Stimulated activated CD8-positive, alpha-beta memory T cell treated with anti-CD3 and anti-CD28 coated beads, Interleukin-12 subunit alpha, Interleukin-12 subunit beta, amount 100 ng/mL, for 4 hours (primary cell): ENCODE measurements around the gene NIPSNAP3A.
"Not testable (repeated sequence)": the region's sequence is repeated elsewhere in the genome, so short reads cannot be mapped to it uniquely, and the experiment has no call there.

Experiments used
- DNase-seq: peaks from one replicate; pipeline ENCODE4 v3.0.0-alpha.2; 2020; ENCODE audit warnings: low read depth

Gene NIPSNAP3A

GRCh38 chr9:104747565-104748358 is at the start of gene NIPSNAP3A:
TSS of gene NIPSNAP3A (plus strand) at chr9:104747683. CDS start at chr9:104747793, 110 bp downstream.
- DNase-seq = peak; percentile 82

- DNase-seq = no peak
Observed at GRCh38 chr9:104700306-104700705, 47.2 kb upstream of the NIPSNAP3A start.

- DNase-seq = not testable (repeated sequence)
Observed at GRCh38 chr9:104708737-104709136, 38.7 kb upstream of the NIPSNAP3A start.

GRCh38 chr9:104711604-104712003 is 35.9 kb upstream of the NIPSNAP3A start:
- DNase-seq = no peak

- no peak for DNase-seq
Observed at GRCh38 chr9:104725014-104725413, 22.5 kb upstream of the NIPSNAP3A start.

GRCh38 chr9:104738452-104738851 is 9.0 kb upstream of the NIPSNAP3A start:
- DNase-seq = no peak

GRCh38 chr9:104740621-104741020 is 6.9 kb upstream of the NIPSNAP3A start:
- no peak for DNase-seq

GRCh38 chr9:104743376-104743985 is 4.0 kb upstream of the NIPSNAP3A start:
- no peak for DNase-seq

- no peak for DNase-seq
Observed at GRCh38 chr9:104745852-104746251, 1.6 kb upstream of the NIPSNAP3A start.

- DNase-seq = no peak
Observed at GRCh38 chr9:104746285-104746684, 1.2 kb upstream of the NIPSNAP3A start.

- no peak for DNase-seq
Observed at GRCh38 chr9:104746798-104747197, 685 bp upstream of the NIPSNAP3A start.

- DNase-seq = no peak
Observed at GRCh38 chr9:104747245-104747564, 278 bp upstream of the NIPSNAP3A start.

- no peak for DNase-seq
Observed at GRCh38 chr9:104748359-104749031, 1.0 kb downstream of the NIPSNAP3A start.

- no peak for DNase-seq
Observed at GRCh38 chr9:104750185-104750767, 2.8 kb downstream of the NIPSNAP3A start.

GRCh38 chr9:104758974-104759373 is 11.5 kb downstream of the NIPSNAP3A start:
- no peak for DNase-seq

- no peak for DNase-seq
Observed at GRCh38 chr9:104765138-104765537, 17.7 kb downstream of the NIPSNAP3A start.

GRCh38 chr9:104766025-104766424 is 18.5 kb downstream of the NIPSNAP3A start:
- DNase-seq = no peak

- DNase-seq = no peak
Observed at GRCh38 chr9:104767507-104767906, 20.0 kb downstream of the NIPSNAP3A start.

- DNase-seq = not testable (repeated sequence)
Observed at GRCh38 chr9:104769029-104769428, 21.5 kb downstream of the NIPSNAP3A start.

- DNase-seq = no peak
Observed at GRCh38 chr9:104769655-104770054, 22.2 kb downstream of the NIPSNAP3A start.

- DNase-seq = no peak
Observed at GRCh38 chr9:104772714-104773510, 25.4 kb downstream of the NIPSNAP3A start.

GRCh38 chr9:104774132-104774531 is 26.6 kb downstream of the NIPSNAP3A start:
- DNase-seq = no peak
